ENCODE data around the gene SEMA7A. TPM values are rescaled to one million over a fixed set of nuclear protein-coding genes. Genes with fewer than 3 reads are reported as not detected.
A peak's percentile ranks its signal among the peaks of the same experiment; 100 is the strongest.

SEMA7A gene
- total and polyA plus RNA-seq, 9 of the 15 experiments (the other 6 are each of a cell fraction or from before 2014, with no cell fraction given): 0.04 to 8.2 (median 5.4) TPM; not detected in 1

- TF ChIP-seq U2AF1 (optimal IDR thresholded peaks at IDR 0.05; ENCODE audit: low read depth, low read length) (no peak), HNRNPUL1 (IDR thresholded peaks at IDR 0.05; ENCODE audit: low read length) (no peak), TAF9B (IDR thresholded peaks at IDR 0.05; ENCODE audit: partially characterized antibody) (no peak), THRA (IDR thresholded peaks at IDR 0.05) (no peak), SUPT5H (IDR thresholded peaks at IDR 0.05) (no peak), ZBTB26 (CRISPR knock-in tag; IDR thresholded peaks at IDR 0.05) (peak; percentile 53; the same call in 1 of the 2 replicates), ZNF217 (CRISPR knock-in tag; IDR thresholded peaks at IDR 0.05) (no peak), FIP1L1 (IDR thresholded peaks at IDR 0.05; ENCODE audit: low read depth, low read length, poor library complexity, severe bottlenecking) (no peak), ELK3 (CRISPR knock-in tag; IDR thresholded peaks at IDR 0.05) (no peak), ZNF512 (tag; IDR thresholded peaks at IDR 0.05) (no peak), KDM2B (CRISPR knock-in tag; IDR thresholded peaks at IDR 0.05) (no peak), HDAC6 (IDR thresholded peaks at IDR 0.05; ENCODE audit: low read depth, low read length) (no peak), PYGO2 (tag; IDR thresholded peaks at IDR 0.05) (peak; percentile 96), NFIC (IDR thresholded peaks at IDR 0.05) (peak; percentile 98), ZNF76 (CRISPR knock-in tag; IDR thresholded peaks at IDR 0.05; ENCODE audit: borderline replicate concordance) (peak; percentile 90), HDAC1 (IDR thresholded peaks at IDR 0.05) (peak in 1 of 2 experiments; percentile 90; a peak in 2 of 4 replicates)
- TF ChIP-seq, protein P1, sequence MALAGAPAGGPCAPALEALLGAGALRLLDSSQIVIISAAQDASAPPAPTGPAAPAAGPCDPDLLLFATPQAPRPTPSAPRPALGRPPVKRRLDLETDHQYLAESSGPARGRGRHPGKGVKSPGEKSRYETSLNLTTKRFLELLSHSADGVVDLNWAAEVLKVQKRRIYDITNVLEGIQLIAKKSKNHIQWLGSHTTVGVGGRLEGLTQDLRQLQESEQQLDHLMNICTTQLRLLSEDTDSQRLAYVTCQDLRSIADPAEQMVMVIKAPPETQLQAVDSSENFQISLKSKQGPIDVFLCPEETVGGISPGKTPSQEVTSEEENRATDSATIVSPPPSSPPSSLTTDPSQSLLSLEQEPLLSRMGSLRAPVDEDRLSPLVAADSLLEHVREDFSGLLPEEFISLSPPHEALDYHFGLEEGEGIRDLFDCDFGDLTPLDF (CRISPR knock-in tag; IDR thresholded peaks at IDR 0.05): peak; percentile 21; the same call in 1 of the 2 replicates
These were observed 44.3 kb downstream of the SEMA7A start (continued) for GRCh38 chr15:74389241-74390048.

Data from K562 (cell line).